GM21528 (cell line): ENCODE data around the gene TMEM202.
A peak's percentile ranks its signal among the peaks of the same experiment; 100 is the strongest.
"Not testable (repeated sequence)": the region's sequence is repeated elsewhere in the genome, so short reads cannot be mapped to it uniquely, and the experiment has no call there.

Experiments
- ATAC-seq: cut with Tn5 transposase; IDR thresholded peaks from one replicate; pipeline ENCODE4 v1.9.1; 2021; ENCODE audit warnings: mild to moderate bottlenecking, moderate library complexity; ENCODE audit not compliant: unreplicated experiment, low FRiP score

The TMEM202 gene, protein sequence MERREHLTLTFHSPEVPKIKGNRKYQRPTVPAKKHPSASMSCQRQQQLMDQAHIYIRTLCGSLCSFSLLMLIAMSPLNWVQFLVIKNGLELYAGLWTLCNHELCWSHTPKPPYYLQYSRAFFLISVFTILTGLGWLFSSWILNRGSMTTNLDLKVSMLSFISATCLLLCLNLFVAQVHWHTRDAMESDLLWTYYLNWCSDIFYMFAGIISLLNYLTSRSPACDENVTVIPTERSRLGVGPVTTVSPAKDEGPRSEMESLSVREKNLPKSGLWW

DNA sequence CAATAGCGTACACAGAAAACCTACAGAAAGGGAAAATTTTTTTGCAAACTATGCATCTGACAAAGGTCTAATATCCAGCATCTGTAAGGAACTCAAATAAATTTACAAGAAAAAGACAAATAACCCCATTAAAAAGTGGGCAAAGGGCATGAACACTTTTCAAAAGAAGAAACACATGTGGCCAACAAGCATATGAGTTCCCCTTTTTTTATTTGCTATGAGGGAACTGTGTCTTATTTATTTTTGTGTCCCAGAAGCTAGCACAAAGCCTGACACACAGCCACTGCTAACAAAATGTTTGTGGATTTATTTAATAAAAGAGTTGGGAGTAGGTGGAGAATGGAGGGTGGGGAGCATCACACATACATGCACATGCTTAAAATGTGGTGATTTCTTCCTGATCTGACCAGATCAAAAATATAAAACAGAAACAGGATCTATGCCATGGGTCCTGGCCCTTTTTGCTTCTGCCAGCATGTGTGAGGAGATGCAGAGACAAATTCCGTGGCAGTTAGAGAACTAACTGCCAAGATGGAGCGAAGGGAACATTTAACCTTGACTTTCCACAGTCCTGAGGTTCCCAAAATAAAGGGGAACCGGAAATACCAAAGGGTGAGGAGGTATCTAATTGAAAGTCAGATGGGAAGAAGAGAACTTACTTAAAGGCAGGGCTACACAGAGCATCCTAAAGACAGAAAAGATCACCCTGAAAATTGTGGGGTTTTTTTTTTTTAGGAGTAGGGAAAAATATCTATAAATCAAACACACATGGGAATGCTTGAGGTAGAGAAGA lies at the start of gene TMEM202:
Gene TMEM202, plus strand, starts transcription at position 510 of the 793 bp plus-strand sequence. Its CDS starts 22 bp downstream, at position 532.
- no peak for ATAC-seq

DNA sequence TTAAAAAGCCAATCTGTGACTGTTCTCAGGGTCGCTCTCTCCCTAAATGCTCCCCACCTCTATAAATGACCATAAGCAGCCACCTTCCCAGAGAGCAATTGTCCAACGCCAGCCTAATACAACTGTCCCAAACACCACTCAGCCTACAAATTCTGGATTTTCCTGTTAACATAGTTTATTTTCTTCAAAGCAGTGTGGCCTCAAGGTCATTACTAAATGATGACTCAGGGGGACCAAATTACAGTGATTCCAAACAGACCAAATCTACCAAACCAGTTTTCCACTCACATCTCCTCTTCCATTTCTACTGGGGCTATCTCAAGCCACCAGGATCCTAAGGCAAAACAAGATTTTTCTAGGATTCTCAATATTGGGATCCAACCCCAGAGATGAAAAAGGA lies 44.8 kb upstream of the TMEM202 start:
- no peak for ATAC-seq

DNA sequence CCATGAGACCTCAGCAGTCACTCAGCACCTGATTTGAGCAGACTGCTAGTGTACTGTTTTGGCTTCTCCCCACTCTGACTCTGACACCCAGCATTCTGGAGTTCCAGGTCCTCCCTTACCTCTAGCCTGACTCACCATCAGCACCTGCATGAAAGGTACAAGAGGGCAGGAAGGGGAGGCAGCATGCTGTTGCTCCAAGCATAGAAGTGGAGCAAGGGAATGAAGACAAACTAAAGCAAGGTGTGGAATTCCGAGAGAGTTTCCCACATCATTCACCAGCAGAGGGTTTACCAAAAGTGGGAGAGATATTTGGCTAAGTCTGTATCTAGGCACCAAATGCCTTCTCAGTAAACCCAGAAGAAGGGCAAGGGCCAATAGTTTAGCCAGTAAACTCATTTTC lies 43.6 kb upstream of the TMEM202 start:
- no peak for ATAC-seq

DNA sequence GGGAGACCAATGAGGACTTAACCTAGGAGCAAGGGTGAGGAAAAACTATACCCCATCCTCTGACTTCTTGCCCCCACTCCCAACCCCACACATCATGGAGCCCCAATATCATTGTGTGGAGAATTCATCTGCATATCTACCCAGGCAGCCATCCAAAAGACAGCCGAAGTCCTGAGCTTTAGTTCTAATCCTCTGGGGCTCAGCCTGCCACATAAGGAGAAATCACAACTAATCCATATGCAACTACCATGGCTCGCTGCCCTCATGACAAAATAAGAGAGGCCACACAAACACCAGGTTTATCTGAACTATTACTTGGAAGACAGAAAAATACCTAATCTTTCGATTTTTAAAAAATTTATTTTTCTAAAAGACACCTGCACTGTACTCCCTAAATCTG lies 40.0 kb upstream of the TMEM202 start:
- ATAC-seq = no peak

DNA sequence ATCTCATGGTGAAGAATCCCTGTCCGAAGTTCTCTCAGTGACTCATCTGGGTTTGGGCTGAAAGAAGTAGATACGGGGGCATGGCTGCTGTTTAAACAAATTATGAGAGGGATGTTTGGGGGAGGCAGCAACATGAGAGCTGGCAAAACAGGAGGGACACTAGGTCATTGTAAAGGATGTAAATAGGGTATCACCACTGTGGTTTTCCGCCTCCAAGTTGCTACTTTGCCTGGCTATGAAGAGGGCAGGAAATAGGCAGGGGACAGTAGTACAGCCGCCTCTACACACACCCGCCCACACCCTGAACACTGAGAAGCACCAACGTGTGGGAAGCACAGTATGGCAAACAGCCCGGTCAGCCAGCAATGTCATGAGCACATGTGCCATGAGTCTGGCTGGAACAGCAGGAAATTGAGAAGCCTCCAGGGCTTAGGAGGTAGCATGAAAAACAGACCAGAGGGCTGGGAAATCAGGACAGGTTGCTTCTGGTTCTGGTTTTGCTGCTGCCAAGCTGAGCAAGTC lies 39.4 kb upstream of the TMEM202 start:
- no peak for ATAC-seq

DNA sequence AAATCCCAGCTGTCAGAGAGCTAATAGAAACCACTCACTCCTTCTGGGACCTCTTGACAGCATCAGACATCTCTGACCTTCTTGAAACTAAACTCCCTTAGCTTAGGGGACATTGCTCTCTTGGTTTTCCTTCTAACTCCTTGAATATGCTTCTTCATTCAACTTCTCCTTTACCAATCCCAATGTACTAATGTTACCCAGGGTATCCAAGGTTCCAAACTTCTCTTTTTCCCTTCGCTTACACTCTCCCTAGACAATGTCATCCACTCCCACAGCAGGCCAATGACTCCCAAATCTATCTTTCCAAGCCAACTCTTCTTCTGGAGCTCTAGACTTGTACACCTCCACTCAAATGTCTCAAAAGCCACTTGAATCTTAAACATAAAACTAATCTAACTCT lies 36.9 kb upstream of the TMEM202 start:
- no peak for ATAC-seq

DNA sequence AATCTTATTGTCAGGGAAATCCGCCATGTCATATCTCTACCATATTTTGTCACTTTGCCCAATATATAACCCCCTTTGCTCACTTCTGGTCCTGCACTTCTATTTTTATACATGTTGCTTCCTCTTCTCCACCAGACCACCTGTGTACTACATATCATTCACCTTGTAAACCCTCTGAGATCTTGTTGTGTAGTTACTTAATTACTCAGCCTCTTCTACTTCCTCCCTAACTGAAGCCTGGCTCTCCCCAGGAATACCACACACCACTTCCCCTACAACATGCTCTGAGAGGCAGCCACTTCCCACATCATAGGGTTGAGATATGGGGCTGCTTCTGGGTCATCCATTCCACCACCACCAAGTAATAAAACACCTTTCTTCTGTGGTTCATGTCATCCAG lies 32.3 kb upstream of the TMEM202 start:
- peak; percentile 88 for ATAC-seq

DNA sequence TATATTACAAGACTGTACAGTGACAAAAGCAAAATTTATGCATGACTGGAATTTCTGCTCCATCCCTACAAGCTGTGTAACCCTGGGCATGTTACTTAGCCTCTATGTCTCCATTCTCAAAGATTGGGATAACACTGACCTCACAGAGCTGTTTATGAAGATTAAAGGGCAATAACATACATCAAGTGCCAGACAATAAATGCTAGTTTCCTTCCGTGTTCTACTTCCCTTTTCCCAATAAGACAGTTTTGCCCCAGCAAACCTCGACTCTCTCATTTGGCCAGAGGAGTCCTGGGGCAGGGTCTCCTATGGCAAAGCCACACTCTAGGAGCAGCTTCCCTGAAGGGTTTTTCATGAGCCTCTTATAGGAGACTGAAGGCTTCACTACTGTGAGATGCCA lies 29.8 kb upstream of the TMEM202 start:
- no peak for ATAC-seq

DNA sequence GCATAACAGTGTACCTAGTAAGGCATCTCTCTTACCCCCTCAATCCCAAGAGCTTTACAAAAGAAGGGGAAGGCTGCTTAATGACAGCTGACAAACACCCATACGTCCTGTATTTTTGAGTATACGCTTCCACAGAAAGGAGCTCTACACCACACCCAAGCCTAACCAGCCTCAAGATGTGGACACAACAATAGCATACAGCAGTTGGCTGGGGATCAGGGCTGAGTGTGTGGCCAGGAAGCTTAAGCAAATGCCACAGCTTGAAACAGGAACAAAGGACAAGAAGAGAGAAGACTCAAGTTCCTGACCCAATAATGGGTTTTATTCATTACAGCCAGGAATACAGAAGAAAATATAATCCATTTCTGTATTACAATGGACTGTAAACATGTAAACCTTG lies 29.2 kb upstream of the TMEM202 start:
- ATAC-seq = no peak

DNA sequence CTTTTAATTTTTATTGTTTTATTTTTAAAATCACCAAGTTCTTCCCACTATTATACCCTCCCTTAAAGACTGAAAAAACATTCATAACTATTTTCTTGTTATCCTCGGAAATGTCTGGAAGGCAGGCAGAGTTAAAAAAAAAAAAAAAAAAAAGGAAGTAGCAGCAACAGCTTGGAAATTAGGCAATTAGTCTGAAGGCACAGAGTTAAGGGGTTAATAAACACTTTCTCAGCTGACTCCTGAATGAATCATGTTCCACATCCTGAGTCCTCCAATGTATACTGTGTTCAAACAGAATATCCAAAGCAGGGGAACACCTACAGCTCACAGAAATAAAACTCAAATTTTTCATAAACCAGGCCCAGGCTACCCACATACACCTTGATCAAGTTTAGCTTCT lies 28.1 kb upstream of the TMEM202 start:
- ATAC-seq = no peak

DNA sequence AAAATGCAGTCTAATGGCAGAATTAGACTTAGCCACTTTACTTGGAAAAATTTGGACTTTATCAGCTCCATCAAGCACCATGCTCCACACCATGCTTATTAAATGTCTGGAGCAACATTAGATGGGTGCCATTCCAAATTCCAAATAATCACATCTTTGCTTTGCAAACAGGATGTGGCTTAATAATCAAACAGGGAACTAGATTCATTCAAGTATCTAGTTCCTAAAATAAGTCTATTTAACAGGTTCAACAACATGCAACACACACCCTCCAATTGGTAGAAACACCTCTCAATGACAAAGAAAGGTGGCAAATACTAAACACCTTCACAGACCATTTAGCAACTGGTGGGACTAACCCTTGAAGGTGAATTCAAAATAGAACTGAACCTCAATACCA lies 25.7 kb upstream of the TMEM202 start:
- no peak for ATAC-seq

DNA sequence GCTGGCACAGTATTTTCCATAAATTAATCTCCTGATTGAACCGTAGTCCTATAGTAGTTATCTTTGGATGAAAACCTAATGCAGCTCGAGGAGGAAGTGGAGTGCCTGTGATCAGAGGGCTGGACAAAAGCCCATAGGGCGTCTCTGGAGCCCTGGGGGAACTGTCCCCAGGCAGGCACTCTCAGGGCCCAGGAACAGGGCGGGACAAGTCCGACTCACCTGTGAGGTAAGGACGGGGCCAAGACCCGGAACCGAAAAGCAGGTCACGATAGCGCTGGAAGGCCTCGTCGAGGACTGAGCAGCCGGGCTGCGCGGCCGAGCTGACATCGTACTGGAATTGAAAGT lies 22.6 kb upstream of the TMEM202 start:
- ATAC-seq = peak; percentile 43

DNA sequence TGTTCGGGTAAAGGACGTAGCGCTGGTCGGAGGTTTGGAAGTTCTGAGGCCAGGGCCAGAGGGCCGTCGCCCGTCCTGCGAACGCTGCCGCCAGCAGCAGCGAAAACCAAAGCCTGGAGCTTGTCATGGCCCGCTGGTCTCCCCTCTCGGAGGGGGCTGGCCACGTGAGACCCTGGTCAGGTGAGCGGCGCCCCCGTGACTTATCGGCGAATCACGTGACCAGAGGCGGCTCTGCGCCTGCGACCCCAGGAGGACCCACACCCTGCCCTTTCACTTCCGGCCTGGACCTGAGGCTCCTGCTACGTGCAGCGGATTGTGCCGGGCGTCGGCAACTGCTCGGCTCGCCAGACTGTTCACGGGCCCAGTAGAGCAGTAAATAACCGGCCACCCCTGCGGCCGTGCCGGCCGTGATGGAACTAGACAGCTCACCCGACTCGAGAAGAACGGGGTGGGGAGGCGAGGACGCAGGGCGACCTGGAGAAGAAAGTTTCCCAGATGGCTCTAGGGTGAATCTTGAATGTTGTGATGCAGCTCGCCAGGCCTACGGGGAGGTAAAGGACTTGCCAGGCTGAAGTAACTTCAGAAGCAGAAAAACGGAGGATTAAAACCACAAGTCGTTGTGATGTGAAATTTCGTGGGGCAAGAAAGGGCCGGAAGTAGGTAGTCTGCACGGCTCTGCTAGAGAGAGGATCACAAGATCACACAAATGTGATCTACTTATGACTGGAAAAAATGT lies 22.1 kb upstream of the TMEM202 start, which contains the start of gene HEXA:
Gene HEXA, minus strand, starts transcription at position 169 of the 736 bp plus-strand sequence. Its CDS starts 42 bp downstream, at position 127.
- peak; percentile 87 for ATAC-seq

DNA sequence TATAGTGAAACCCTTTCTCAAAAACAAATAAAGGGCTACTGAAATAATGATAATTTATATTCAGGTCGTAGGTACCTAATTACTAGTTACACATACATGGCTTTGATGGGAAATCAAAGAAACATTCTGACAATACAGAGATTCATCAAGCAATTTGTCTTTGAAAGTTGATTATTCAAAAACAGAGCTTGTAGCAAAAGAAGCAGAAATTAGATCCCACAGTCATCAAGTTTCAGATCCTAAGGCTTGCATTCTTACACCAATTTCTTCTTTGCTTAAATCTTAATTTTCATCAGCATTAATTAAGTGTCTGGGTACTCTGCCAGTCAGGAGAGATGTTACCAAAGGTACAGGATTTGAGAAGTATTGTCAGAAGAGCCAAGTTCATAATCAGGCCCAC lies 20.8 kb upstream of the TMEM202 start:
- no peak for ATAC-seq

DNA sequence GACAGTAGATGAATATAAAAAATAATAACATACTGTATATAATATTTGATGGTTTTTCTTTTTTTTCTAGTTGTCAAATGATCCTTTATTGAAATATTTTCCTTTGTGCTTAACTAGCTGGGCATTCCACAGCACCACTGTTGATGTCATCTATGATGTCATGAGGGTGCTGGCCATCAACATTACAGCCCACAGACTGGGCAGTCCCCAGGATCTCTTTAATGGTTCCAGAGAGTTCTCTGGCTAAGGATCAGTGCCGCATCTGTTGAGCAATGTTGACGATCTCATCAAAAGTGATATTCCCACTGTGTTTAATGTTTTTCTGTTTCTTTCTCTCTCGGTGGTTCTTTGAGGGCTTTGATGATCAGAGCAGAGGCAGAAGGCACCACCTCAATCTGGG lies 19.0 kb upstream of the TMEM202 start:
- not testable (repeated sequence) for ATAC-seq

DNA sequence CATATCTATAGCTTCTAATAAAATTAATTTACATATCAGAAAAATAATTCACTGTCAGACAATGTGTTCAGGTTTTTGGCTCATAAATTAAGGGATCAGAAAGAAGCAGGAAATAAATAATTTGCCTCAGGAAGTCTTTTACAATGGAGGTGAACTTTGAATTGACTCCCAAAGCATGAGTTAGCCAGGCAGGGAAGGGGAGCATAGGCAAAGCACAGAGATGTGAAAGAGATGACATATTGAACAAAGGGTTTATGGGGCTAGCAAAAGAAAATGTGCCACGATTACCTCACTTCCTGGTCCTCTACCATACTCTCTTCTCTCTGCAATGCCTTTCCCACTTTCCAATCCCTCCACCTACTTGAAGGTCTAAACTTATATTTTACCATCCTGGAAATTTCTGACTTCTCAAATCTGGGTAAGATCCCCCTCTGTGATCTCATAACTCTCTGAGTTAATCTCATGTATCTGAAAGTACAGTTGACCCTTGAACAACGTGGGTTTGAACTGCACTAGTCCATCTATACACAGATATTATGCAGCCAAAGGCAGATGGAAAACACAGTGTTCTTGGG lies 18.2 kb upstream of the TMEM202 start:
- ATAC-seq = no peak

DNA sequence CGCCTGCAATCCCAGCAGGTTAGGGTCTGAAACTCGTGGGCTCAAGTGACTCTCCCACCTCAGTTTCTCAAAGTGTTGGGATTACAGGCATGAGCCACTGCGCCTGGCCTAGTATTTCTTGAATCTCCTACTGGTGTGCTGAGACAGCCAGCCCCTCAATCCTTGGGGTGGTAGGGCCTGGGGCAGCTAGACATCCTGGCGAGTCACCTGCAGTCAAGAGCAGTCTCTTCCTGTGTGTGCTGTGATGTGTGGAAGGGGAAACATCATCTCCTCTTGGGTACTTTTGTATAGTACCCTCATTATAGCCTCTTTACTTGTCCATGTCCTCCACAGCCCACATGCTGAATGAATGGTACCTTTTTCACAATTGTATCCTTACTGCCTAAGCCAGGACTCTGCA lies 17.4 kb upstream of the TMEM202 start:
- no peak for ATAC-seq

DNA sequence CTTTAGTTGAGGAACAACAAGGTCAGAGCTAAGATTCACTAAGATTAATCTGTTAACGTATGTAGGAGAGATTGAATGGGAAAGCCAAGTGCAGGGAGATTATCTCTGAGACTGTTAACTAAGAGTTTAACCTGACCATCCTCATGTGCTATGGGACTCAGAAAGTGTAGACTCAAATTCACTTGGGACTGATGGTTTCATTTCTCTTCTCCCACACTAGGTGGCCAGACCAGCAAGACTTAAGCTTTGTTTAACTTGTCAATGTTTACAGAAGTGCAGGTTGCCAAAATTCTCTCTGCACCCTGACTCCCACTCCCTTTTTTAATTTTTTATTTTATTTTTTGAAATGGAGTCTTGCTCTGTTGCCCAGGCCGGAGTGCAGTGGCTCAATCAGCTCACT lies 16.0 kb upstream of the TMEM202 start:
- ATAC-seq = no peak

DNA sequence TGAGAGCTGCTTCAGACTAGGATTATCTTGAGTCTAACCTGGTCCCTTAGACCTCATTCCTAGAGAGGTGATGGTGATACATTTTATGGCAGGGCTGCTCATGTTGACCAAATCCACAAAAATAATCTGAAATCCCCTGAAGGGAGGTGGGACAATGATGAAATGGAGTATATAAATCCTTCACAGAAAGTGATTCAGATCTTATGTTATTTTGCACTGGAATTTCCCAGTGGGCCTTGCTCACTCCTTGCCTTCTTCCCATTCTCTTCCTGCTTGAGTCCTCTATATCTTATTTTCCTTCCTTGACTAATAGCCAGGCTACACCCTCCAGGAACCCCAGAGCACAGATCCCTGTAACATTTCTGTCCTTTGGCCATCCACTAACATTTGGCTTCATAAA lies 10.4 kb upstream of the TMEM202 start:
- ATAC-seq = no peak

DNA sequence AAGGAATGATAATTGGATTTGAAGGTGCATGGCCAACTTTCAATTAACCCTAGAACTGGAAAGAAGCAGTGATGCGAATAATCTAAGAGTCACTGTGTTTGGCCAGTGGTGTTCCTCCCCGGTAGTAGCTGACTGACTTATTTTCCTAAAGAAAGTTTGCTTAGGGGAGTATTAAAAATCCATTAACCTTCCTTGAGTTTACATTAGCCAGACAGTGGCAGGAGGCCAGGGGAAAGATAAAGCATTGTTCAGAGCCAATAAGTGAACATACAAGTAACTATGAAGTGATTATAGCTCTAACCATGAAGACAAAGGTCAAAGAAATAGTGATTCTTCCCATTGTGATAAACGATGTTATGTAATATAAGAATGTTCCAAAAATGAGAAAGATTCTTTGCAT lies 8.9 kb upstream of the TMEM202 start:
- ATAC-seq = no peak

DNA sequence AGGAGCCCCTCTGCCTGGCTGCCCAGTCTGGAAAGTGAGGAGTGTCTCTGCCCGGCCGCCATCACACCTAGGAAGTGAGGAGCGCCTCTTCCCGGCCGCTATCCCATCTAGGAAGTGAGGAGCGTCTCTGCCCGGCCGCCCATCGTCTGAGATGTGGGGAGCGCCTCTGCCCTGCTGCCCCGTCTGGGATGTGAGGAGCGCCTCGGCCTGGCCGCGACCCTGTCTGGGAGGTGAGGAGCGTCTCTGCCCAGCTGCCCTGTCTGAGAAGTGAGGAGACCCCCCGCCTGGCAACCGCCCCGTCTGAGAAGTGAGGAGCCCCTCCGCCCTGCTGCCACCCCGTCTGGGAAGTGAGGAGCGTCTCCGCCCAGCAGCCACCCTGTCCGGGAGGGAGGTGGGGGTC lies 1.8 kb upstream of the TMEM202 start:
- ATAC-seq = not testable (repeated sequence)
